IPS-15b (cell line): ENCODE measurements around the gene NOL6.
"Not testable (repeated sequence)": the region's sequence is repeated elsewhere in the genome, so short reads cannot be mapped to it uniquely, and the experiment has no call there.

Experiments
- H3K27me3 ChIP-seq: one replicate; pipeline ENCODE4 v1.6.1; 2013; ENCODE audit warnings: low read length; ENCODE audit not compliant: control insufficient read depth, insufficient read depth
- H3K36me3 ChIP-seq: one replicate; pipeline ENCODE4 v1.6.1; 2013; ENCODE audit warnings: low read length; ENCODE audit not compliant: control insufficient read depth, insufficient read depth
- H3K4me1 ChIP-seq: one replicate; pipeline ENCODE4 v1.6.1; 2013; ENCODE audit warnings: mild to moderate bottlenecking, low read length; ENCODE audit not compliant: control insufficient read depth, insufficient read depth
- H3K4me3 ChIP-seq: one replicate; pipeline ENCODE4 v1.5.1; 2013; ENCODE audit warnings: low read depth, low read length
- H3K9ac ChIP-seq: one replicate; pipeline ENCODE4 v1.6.1; 2013; ENCODE audit warnings: low read depth, mild to moderate bottlenecking, low read length
- H3K9me3 ChIP-seq: one replicate; pipeline ENCODE4 v1.6.1; 2013; ENCODE audit warnings: mild to moderate bottlenecking, low read length; ENCODE audit not compliant: control insufficient read depth, insufficient read depth

The NOL6 gene

GRCh38 chr9:33436445-33436844, 37.3 kb downstream of the NOL6 start:
- no peaks in the 10 kb centered on the region for H3K4me1 ChIP-seq
- H3K4me3 ChIP-seq: no peak overlapping the region
- H3K36me3 ChIP-seq: no peaks in the 10 kb centered on the region
- H3K9ac ChIP-seq: no peak overlapping the region
- no peaks in the 10 kb centered on the region for H3K9me3 ChIP-seq
- no peaks in the 10 kb centered on the region for H3K27me3 ChIP-seq

DNA sequence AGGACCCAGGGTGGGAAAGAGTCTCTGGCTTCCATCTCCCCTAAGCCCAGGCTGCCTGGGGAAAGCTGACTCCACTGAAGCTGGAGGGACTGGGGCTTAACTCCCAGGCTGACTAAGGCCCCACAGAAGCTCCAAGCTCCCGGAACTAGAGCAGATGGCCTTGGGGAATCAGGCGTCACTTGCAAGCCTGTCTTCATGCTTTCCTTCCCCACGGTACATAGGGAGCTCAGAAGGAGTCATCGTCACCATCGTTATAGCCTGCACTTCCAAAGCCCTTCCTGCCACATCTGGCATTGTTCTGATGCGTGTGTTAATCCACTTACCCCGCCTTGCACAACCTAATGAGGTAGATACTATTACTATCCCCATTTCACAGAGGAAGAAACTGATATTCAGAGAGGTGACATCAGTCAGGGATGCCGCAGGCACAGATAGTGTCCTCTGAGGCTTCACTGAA, 37.9 kb downstream of the NOL6 start:
- no peaks in the 10 kb centered on the region for H3K27me3 ChIP-seq
- H3K36me3 ChIP-seq: no peaks in the 10 kb centered on the region

DNA sequence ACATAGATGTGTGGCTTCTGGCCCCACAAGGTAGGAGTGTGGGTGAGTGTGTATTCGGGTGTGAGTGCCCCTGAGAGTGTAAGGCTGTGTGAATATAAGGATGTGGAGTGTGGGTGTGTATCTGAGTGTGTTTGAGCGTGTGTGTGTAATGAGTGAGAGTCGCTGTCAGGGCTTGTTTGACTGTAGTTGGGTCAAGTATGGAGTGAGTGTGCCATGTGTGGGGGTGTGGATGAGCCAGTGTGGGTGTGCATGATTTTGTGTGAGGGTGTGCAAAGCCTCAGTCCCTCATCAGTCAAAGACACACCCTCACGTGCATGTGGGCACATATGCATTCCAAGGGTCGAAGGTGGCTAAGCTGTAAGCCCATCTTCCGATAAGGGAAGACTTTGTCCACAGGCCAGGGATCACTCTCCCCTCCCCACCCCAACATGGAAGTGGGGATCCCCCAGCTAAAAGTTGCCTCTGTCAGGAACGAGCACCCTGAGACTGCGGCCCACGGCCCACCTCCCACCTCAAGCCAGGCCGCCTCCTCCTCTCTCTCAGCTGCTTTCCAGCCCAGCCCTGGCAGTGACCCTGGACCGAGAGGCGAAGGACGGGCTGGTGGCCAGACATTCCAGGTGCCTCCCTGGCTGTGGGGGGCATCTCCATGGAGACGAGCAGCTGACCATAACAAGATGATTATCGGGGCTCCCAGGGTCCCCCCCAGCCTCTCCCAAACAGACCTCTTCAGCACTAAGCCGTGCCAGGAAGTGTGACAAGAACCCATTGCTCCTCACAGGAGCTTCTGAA, 39.2 kb downstream of the NOL6 start:
- no peaks in the 10 kb centered on the region for H3K4me1 ChIP-seq
- H3K9me3 ChIP-seq: no peaks in the 10 kb centered on the region
- no peaks in the 10 kb centered on the region for H3K36me3 ChIP-seq
- no peak overlapping the region for H3K4me3 ChIP-seq
- H3K9ac ChIP-seq: no peak overlapping the region
- H3K27me3 ChIP-seq: no peaks in the 10 kb centered on the region

More for the DNA sequence above, 37.9 kb downstream of the NOL6 start:
- H3K9ac ChIP-seq: no peak overlapping the region
- no peak overlapping the region for H3K4me3 ChIP-seq
- no peaks in the 10 kb centered on the region for H3K4me1 ChIP-seq
- no peaks in the 10 kb centered on the region for H3K9me3 ChIP-seq

- H3K9ac ChIP-seq: no peak overlapping the region
- H3K27me3 ChIP-seq: no peaks in the 10 kb centered on the region
- no peak overlapping the region for H3K4me3 ChIP-seq
- H3K9me3 ChIP-seq: no peaks in the 10 kb centered on the region
- no peaks in the 10 kb centered on the region for H3K36me3 ChIP-seq
- H3K4me1 ChIP-seq: no peaks in the 10 kb centered on the region
These were observed 39.9 kb downstream of the NOL6 start for GRCh38 chr9:33433871-33434270.

DNA sequence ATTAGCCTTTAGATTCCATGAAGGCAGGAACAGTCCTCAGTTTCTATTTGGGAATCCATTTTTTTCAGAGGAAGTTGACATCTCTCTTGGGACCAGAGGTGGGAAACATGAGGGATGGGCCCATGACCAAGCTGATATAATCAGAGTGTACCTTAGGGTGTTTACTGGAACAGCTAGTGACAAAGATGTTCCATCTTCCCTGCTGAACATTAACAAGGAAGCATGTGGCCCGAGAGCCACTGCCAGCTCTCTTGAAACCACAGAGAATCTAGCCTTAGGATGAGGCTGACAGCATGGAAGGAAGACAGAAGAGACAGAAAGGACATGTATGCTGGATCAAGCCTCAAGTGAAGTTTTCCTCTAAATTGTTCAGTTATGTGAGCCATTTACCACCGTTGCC, 42.3 kb downstream of the NOL6 start:
- Histone ChIP-seq H3K4me3 (no peak overlapping the region), H3K36me3 (no peaks in the 10 kb centered on the region), H3K27me3 (no peaks in the 10 kb centered on the region), H3K9ac (no peak overlapping the region), H3K4me1 (no peaks in the 10 kb centered on the region), H3K9me3 (no peaks in the 10 kb centered on the region)

- H3K4me3 ChIP-seq: no peak overlapping the region
- H3K27me3 ChIP-seq: no peaks in the 10 kb centered on the region
- no peaks in the 10 kb centered on the region for H3K9me3 ChIP-seq
- no peaks in the 10 kb centered on the region for H3K4me1 ChIP-seq
- H3K36me3 ChIP-seq: no peaks in the 10 kb centered on the region
- no peak overlapping the region for H3K9ac ChIP-seq
These were observed 42.8 kb downstream of the NOL6 start for GRCh38 chr9:33430942-33431341.

DNA sequence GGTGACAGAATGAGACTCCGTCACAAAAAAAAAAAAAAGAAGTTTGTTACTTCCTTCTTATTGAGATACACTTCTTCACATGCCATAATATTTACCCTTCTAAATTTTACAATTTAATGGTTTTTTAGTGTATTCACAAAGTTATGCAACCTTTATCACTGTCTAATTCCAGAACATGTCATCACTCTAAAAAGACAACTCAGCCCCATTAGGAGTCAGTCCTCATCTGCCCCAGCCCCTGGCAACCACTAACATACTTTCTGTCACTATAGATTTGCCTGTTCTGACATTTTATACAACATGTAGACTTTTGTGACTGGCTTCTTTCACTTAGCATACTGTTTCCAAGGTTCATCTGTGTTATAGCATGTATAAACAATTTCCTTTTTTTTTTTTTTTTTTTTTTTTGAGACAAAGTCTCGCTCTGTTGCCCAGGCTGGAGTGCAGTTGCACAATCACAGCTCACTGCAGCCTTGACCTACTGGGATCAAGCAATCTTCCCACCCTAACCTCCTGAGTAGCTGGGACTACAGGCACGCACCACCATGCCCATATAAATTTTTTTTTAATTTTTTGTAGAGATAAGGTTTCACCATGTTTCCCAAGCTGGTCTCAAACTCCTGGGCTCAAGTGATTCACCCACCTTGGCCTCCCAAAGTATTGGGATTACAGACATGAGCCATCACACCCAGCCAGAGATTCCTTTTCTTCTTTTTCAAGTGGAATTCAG, 44.3 kb downstream of the NOL6 start:
- no peak overlapping the region for H3K4me3 ChIP-seq
- H3K4me1 ChIP-seq: no peaks in the 10 kb centered on the region
- H3K36me3 ChIP-seq: no peaks in the 10 kb centered on the region
- no peak overlapping the region for H3K9ac ChIP-seq
- no peaks in the 10 kb centered on the region for H3K9me3 ChIP-seq
- H3K27me3 ChIP-seq: no peaks in the 10 kb centered on the region

DNA sequence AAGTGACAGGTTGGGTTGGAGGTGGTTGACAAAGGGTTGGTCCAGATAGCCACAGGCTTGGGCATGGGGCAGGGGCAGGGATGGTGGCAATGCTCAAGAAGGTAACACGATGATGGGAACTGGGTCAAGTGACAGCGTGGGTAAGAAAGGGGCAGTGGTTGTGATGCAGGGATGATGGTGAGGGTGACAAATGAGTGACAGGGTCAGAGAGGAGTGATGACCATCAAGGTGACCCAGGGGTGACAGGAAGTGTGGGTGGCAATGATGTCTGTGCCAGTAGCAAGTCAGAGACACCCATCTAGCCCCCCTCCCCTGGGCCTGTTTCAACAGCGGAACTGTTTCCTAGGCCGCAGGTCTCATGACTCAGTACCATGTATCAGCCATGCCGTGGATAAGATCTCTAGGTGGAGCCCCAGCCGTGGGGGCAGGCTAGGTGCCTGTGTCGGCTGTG, 46.9 kb downstream of the NOL6 start:
- Histone ChIP-seq H3K4me3 (no peak overlapping the region), H3K27me3 (no peaks in the 10 kb centered on the region), H3K4me1 (no peaks in the 10 kb centered on the region), H3K9me3 (no peaks in the 10 kb centered on the region), H3K36me3 (no peaks in the 10 kb centered on the region), H3K9ac (no peak overlapping the region)

DNA sequence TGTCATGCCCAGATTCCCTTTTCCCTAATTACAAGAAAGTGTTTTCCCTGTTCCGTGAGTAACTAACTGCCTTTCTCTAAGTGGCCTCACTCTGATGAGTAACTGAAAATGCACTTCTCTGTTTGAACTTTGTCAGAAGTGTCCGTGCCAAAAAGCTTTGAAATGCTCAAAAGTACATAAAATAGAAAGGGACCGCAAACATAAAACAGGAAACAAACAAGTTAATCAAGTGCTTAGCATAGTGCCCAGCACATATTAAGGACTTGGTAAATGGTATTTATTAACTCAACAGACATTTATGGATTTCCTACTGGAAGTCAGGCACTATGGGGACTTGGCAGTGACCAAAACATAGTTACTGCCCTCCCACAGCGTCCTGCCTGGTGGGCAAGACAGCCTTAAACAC, 48.6 kb downstream of the NOL6 start:
- no peaks in the 10 kb centered on the region for H3K4me1 ChIP-seq
- H3K9ac ChIP-seq: no peak overlapping the region
- H3K4me3 ChIP-seq: no peak overlapping the region
- H3K27me3 ChIP-seq: no peaks in the 10 kb centered on the region
- no peaks in the 10 kb centered on the region for H3K36me3 ChIP-seq
- H3K9me3 ChIP-seq: no peaks in the 10 kb centered on the region

DNA sequence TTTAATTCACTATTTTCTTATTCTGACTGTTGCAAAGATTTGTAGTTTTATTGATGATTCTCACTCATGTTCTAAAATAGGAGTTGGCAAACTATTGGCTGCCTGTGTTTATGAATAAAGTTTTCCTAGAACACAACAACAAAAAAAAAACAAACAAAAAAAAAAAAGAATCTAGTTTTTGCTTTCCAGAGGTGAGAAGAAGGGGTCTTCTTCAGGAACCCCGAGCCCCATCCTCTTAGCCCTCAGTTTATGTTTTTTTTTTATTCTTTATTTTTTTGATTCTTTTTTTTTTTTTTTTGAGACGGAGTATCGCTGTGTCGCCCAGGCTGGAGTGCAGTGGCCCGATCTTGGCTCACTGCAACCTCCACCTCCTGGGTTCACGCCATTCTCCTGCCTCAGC, 49.2 kb downstream of the NOL6 start:
- not testable (repeated sequence) for H3K36me3 ChIP-seq, H3K9ac ChIP-seq, H3K4me1 ChIP-seq, H3K4me3 ChIP-seq, H3K9me3 ChIP-seq, H3K27me3 ChIP-seq

DNA sequence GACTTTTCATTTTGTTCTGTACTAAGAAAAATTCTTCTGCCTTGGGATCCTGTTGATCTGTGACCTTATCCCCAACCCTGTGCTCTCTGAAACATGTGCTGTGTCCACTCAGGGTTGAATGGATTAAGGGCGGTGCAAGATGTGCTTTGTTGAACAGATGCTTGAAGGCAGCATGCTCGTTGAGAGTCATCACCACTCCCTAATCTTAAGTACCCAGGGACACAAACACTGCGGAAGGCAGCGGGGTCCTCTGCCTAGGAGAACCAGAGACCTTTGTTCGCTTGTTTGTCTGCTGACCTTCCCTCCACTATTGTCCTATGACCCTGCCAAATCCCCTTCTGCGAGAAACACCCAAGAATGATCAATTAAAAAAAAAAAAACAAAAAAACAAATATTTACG, 49.7 kb downstream of the NOL6 start:
- H3K4me1 ChIP-seq, H3K9me3 ChIP-seq, H3K4me3 ChIP-seq, H3K27me3 ChIP-seq, H3K9ac ChIP-seq, H3K36me3 ChIP-seq: not testable (repeated sequence)

DNA sequence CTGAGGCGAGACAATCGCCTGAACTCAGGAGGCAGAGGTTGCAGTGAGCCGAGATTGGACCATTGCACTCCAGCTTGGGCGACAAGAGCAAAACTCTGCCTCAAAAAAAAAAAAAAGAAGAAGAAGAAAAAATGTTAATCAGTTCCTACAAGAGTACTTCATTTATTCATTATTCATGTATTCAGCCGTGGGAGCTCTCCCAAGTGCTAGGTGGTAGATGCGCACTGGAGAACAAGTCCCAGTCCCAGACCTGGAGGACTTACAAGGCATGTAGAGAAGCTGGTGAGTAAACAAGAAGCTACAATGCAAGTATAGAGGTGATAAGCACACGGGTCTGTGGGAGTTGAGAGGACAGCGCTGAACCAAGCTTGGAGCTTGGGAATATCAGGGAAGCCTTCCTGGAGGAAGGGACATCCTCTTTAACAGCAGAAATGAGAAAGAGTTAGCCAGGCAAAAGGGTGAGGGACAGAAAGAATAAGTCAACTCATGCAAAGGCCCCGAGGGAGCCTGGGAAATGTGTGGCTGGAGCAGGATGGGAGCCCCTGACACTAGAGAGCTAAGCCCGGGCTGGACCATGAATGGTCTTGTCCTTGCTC, 53.9 kb downstream of the NOL6 start:
- Histone ChIP-seq H3K4me1 (peaks cover 4% of the 10 kb centered on the region), H3K27me3 (no peaks in the 10 kb centered on the region)

More for the DNA sequence above, 53.9 kb downstream of the NOL6 start:
- H3K36me3 ChIP-seq: no peaks in the 10 kb centered on the region
- no peaks in the 10 kb centered on the region for H3K9me3 ChIP-seq
- no peak overlapping the region for H3K4me3 ChIP-seq
- H3K9ac ChIP-seq: no peak overlapping the region
